Upper lobe of left lung (tissue), 6 donors: ENCODE results near the gene SLC50A1. TPM values are rescaled to one million over a fixed set of nuclear protein-coding genes. Genes with fewer than 3 reads are reported as not detected.
A peak's percentile ranks its signal among the peaks of the same experiment; 100 is the strongest.
"Not testable (repeated sequence)": the region's sequence is repeated elsewhere in the genome, so short reads cannot be mapped to it uniquely, and the experiment has no call there.

ENCODE experiments used
- ATAC-seq, 2 donors: fragments of 200-7000 bp; cut with Tn5 transposase; one replicate each; pipeline ENCODE4 v1.9.1; 2022; ENCODE audit warnings: mild to moderate bottlenecking in 2 of 2, moderate library complexity in 2 of 2; ENCODE audit not compliant: low FRiP score in 2 of 2
- DNase-seq, 2 donors: peaks; one replicate each; pipeline ENCODE4 v3.0.0-alpha.2; 2019 to 2020
- H3K27ac ChIP-seq, 4 donors: fragments of 200-600 bp; sonication (generic); one replicate each; pipeline ENCODE4 v1.5.1; 2016 to 2019
- H3K27me3 ChIP-seq, 4 donors: fragments of 200-600 bp; sonication (generic); one replicate each; pipeline ENCODE4 v1.5.1; 2017 to 2019
- H3K36me3 ChIP-seq, 4 donors: fragments of 200-600 bp; sonication (generic); one replicate each; pipeline ENCODE4 v1.5.1; 2016 to 2019
- H3K4me1 ChIP-seq, 4 donors: fragments of 200-600 bp; sonication (generic); one replicate each; pipeline ENCODE4 v1.5.1; 2018 to 2019
- H3K4me3 ChIP-seq, 4 donors: fragments of 200-600 bp; sonication (generic); one replicate each; pipeline ENCODE4 v1.5.1; 2017 to 2019; ENCODE audit warnings: mild to moderate bottlenecking in 2 of 4, moderate library complexity in 1 of 4
- H3K9me3 ChIP-seq, 4 donors: fragments of 200-600 bp; sonication (generic); one replicate each; pipeline ENCODE4 v1.5.1; 2018 to 2019
- CTCF ChIP-seq, 6 experiments: fragments of 450-650 bp in 4 of 6; fragments of 200-600 bp in 2 of 6; sonication (generic) in 2 of 6; IDR thresholded peaks; one replicate each; pipeline ENCODE4 v1.5.1; 2016 to 2019; ENCODE audit warnings: antibody characterized with exemption in 6 of 6
- EP300 ChIP-seq, 4 donors: sonication (generic); formaldehyde crosslinking; IDR thresholded peaks; one replicate each; pipeline ENCODE4 v1.5.1; 2017; ENCODE audit warnings: antibody characterized with exemption in 4 of 4, control low read depth in 2 of 4
- POLR2A ChIP-seq, 4 donors: fragments of 450-650 bp; IDR thresholded peaks; one replicate each; pipeline ENCODE4 v1.5.1; 2016 to 2017; ENCODE audit warnings: antibody characterized with exemption in 4 of 4, mild to moderate bottlenecking in 2 of 4
- POLR2AphosphoS5 ChIP-seq, 2 donors: sonication (generic); formaldehyde crosslinking; IDR thresholded peaks; one replicate each; pipeline ENCODE4 v1.5.1; 2017; ENCODE audit warnings: antibody characterized with exemption in 2 of 2
- WGBS, 2 donors: methylation state at CpG; one replicate each; pipeline ENCODE4 v1.1.5; 2017 to 2018; 5-methylcytosine and 5-hydroxymethylcytosine counted together
- total RNA-seq, 6 donors: library from RNA; depleted of rRNA in 4 of 6; stranded (reverse); fragments of >200 nt in 4 of 6; gene quantifications; one replicate each; pipeline versions ENCODE4 v1.1.0 to v1.2.1, GENCODE V29; 2016 to 2021
- donor health status: DM: no; HTN: no; CAD: no; lungs with moderate emphysema.
- donor health status: DM: no; HTN: yes; CAD: no; lungs with severe emphysema.

SLC50A1 gene
- total RNA-seq, 6 donors from 2014 or later: 19.9 to 49.9 (median 42.7) TPM

- WGBS, 2 donors: 72 to 74% methylated on average over 5 of the region's 5 CpGs
- H3K36me3 ChIP-seq: no peaks in the 10 kb centered on the region
- no peak overlapping the region for H3K4me3 ChIP-seq
- peaks cover 0 to 18% (median 5%) of the 10 kb centered on the region in 4 donors for H3K4me1 ChIP-seq
- no peak overlapping the region for H3K27ac ChIP-seq
- no peaks in the 10 kb centered on the region for H3K27me3 ChIP-seq
- TF ChIP-seq POLR2A (IDR thresholded peaks at IDR 0.05) (no peak), CTCF (IDR thresholded peaks at IDR 0.05) (no peak), POLR2AphosphoS5 (IDR thresholded peaks at IDR 0.05) (no peak), EP300 (IDR thresholded peaks at IDR 0.05) (no peak)
- no peaks in the 10 kb centered on the region for H3K9me3 ChIP-seq
- DNase-seq (no peak), ATAC-seq (no peak)
These were observed 22.1 kb upstream of the SLC50A1 start for GRCh38 chr1:155113450-155113980.

GRCh38 chr1:155116113-155116764 is 19.4 kb upstream of the SLC50A1 start:
- Histone ChIP-seq H3K27ac (peak overlapping the region; percentile 27 to 82 (median 53)), H3K4me1 (peaks cover 0 to 30% (median 10%) of the 10 kb centered on the region in 4 donors), H3K9me3 (no peaks in the 10 kb centered on the region), H3K27me3 (no peaks in the 10 kb centered on the region), H3K4me3 (no peak overlapping the region), H3K36me3 (no peaks in the 10 kb centered on the region)
- DNase-seq (peak in 1 of 2 donors; percentile 89), ATAC-seq (peak; percentile 58 to 90)
- no peak for TF ChIP-seq POLR2A (IDR thresholded peaks at IDR 0.05)
- TF ChIP-seq POLR2AphosphoS5 (IDR thresholded peaks at IDR 0.05): no peak
- TF ChIP-seq CTCF (IDR thresholded peaks at IDR 0.05): no peak
- 38 to 52% methylated on average over 5 of the region's 5 CpGs for WGBS, 2 donors

GRCh38 chr1:155117610-155118009 is 18.0 kb upstream of the SLC50A1 start:
- Histone ChIP-seq H3K4me3 (no peak overlapping the region), H3K27ac (no peak overlapping the region), H3K36me3 (no peaks in the 10 kb centered on the region), H3K4me1 (peaks cover 0 to 36% (median 11%) of the 10 kb centered on the region in 4 donors), H3K9me3 (no peaks in the 10 kb centered on the region), H3K27me3 (no peaks in the 10 kb centered on the region)
- no peak for ATAC-seq
- no peak for TF ChIP-seq POLR2A (IDR thresholded peaks at IDR 0.05)
- no peak for TF ChIP-seq EP300 (IDR thresholded peaks at IDR 0.05)
- TF ChIP-seq POLR2AphosphoS5 (IDR thresholded peaks at IDR 0.05): no peak
- TF ChIP-seq CTCF (IDR thresholded peaks at IDR 0.05): no peak
- WGBS, 2 donors: 78 to 79% methylated on average over 4 of the region's 4 CpGs
- DNase-seq: no peak

- not testable (repeated sequence) for H3K27me3 ChIP-seq, DNase-seq, H3K9me3 ChIP-seq, ATAC-seq, H3K4me3 ChIP-seq, H3K27ac ChIP-seq, H3K36me3 ChIP-seq
- H3K4me1 ChIP-seq: peaks cover 0 to 36% (median 9%) of the 10 kb centered on the region in 4 donors
- WGBS, 2 donors: 82 to 86% methylated on average over 7 of the region's 7 CpGs
These were observed 17.6 kb upstream of the SLC50A1 start for GRCh38 chr1:155118090-155118489.

GRCh38 chr1:155120253-155120652 is 15.4 kb upstream of the SLC50A1 start:
- no peaks in the 10 kb centered on the region for H3K36me3 ChIP-seq
- TF ChIP-seq POLR2AphosphoS5 (IDR thresholded peaks at IDR 0.05): no peak
- no peak for TF ChIP-seq EP300 (IDR thresholded peaks at IDR 0.05)
- TF ChIP-seq CTCF (IDR thresholded peaks at IDR 0.05): no peak
- TF ChIP-seq POLR2A (IDR thresholded peaks at IDR 0.05): no peak
- H3K4me1 ChIP-seq: peaks cover 14 to 50% (median 27%) of the 10 kb centered on the region in 4 donors
- no peaks in the 10 kb centered on the region for H3K27me3 ChIP-seq
- WGBS, 2 donors: 74 to 94% methylated on average over 4 to 6 of the region's 6 CpGs
- no peaks in the 10 kb centered on the region for H3K9me3 ChIP-seq
- peak overlapping the region; percentile 2 to 72 (median 64) for H3K27ac ChIP-seq
- H3K4me3 ChIP-seq: no peak overlapping the region
- ATAC-seq (no peak), DNase-seq (no peak)
